Measurements from ENCODE around the gene LGALS4.
A peak's percentile ranks its signal among the peaks of the same experiment; 100 is the strongest.
"Not testable (repeated sequence)": the region's sequence is repeated elsewhere in the genome, so short reads cannot be mapped to it uniquely, and the experiment has no call there.

LGALS4 gene

DNA sequence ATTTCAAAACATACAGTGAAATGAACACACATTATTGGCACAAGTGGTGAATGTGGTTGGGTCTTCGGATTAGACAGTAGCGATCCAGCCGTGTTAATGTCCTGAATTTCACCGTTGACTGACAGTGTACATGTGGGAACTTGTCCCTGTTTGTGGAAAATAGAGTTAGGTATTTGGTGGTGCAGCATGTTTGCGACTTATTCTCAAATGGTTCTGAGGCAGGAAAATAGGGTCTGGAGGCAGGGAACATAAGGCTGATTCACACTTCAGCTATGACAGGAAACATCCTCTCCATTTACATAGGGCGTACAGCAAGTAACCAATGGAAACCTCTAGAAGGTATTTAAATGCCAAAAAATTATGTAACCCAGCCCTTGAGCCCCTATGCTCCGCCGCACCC lies 19.6 kb downstream of the LGALS4 start:
- DNase-seq: no peak

DNA sequence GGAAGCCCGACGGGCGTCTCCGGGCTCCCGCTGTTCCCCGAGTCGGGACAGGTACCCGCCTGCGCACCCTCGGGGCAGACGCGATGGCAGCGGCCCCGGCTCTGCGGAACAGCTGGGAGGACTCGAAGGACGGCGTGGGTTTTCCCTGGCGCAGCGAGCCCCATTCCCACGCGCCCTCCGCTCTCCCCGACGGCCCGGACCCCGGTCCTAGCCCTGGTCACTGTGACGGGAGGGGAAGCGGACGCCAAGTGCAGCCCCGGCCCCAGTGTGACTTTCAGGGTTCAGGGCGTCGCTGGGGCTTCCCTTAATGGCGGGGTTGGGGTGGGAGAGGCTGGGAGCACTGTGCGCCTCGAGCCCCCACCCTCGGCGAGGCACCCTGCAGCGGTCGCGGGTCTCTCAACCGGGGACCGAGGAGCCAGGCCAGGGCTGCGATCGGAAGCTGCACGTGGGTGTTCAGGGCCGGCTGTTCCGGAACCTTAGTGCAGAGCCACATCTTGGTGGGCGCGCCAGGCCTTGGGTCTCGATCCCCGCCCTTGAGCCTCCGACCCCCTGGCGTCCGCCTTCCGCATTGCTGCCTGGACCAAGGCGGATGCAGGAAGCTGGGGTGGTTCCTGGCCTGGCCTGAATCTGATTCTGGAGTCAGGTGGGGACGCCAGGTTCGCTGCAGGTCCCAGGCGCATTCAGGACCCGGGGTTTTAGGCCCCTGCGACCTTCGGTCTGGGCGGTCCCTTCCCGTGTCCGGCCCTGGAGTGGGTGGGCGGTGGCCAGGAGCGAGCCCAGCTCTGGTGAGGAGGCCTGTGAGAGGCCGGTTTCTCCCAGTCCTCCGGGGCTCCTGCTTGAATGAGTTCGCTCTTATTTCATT lies 20.3 kb downstream of the LGALS4 start:
- DNase-seq: peak; percentile 15

DNA sequence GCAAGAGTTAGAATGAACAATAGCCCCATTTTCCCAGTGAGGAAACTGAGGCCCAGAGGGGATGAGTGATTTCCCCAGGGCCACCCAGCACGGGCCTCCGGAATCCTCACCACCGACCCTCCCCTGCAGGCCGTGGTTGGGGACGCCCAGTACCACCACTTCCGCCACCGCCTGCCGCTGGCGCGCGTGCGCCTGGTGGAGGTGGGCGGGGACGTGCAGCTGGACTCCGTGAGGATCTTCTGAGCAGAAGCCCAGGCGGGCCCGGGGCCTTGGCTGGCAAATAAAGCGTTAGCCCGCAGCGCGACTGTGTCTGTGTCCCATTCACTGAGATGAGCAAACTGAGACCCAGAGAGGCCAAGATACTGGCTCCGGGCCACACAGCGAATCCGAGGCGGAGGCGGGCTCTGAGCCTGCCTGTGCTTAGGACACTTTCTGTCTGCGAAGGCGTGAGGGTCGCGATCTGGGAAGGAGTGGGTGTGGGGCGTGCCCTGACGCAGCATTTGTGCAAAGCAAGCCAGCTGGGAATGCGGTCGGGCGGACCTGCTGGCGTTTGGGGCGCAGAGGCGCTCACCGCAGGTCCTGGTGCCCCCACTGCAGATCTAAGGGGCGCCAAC lies 21.2 kb downstream of the LGALS4 start:
- DNase-seq: not testable (repeated sequence)

DNA sequence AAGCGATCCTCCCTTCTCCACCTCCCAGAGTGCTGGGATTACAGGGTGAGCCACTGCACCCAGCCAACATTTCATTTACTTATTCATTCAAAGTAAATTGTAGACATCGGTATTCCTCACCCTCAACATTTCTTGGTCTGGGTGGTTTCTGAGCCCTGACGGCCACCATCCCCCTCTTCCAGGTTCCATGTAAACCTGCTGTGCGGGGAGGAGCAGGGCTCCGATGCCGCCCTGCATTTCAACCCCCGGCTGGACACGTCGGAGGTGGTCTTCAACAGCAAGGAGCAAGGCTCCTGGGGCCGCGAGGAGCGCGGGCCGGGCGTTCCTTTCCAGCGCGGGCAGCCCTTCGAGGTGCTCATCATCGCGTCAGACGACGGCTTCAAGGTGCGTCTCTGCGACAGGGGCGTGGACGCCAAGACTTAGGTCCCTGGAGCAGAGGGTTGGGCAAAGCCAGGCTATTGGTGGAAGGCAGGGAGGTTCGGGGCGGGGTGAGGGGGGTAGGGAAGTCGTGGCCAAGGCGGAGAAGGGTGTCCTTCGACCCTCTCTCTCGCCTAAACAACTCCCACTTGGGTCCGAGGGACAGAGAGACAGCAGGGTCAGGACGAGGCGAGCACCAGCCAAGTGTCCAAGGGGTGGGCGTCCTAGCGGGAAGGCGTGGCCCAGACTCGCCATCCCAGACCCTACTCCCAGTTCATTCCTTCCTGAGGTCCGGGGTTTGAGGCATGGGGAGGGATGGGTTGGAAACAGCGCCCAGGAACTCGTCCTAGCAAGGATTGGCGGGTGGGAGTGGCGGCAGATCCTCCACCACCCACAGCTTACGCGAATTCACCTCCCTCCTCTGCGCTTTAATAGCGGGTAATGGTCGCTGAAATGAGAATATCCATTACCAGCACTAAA lies 22.0 kb downstream of the LGALS4 start:
- not testable (repeated sequence) for DNase-seq

DNA sequence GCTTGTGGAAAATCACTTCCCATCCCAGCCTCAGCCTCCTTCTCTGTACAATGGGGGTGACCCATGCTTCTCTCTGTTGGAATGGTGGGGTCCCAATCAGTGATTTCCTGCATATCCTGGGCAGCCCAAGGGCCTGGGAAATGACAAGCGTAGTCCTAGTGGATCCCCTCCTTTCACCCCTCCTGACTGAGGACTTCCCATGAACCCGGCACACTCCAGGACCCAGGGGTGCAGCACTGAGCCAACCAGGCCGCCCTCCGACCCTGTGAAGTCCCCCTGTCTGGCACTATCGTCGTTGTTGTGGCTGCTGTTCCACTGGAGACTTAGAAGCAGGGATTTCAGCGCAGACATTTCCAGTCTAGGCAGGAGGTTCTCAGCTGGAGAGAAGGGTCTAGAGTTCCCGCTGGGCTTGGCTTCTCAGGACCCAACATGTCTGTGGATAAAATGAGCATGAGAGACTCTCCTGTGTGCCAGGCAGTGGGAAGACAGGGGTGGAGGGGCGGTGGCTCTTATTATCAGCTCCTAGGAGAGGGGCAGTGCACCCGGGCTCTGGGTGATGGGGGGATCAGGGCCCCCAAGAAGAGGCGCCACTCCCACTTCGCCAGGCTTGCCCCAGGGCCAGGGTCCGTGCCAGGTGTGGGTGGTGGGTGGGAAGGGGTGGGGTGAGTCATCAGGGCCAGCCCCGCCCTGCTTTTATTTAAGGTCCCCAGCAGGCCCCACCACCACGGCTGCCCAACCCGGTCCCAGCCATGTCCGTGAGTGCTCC lies 24.1 kb downstream of the LGALS4 start, which contains the start of gene LGALS7B:
Gene LGALS7B (plus strand): TSS at position 723 of the 766 bp plus-strand sequence. CDS start 27 bp downstream, at position 750.
- DNase-seq: no peak

DNA sequence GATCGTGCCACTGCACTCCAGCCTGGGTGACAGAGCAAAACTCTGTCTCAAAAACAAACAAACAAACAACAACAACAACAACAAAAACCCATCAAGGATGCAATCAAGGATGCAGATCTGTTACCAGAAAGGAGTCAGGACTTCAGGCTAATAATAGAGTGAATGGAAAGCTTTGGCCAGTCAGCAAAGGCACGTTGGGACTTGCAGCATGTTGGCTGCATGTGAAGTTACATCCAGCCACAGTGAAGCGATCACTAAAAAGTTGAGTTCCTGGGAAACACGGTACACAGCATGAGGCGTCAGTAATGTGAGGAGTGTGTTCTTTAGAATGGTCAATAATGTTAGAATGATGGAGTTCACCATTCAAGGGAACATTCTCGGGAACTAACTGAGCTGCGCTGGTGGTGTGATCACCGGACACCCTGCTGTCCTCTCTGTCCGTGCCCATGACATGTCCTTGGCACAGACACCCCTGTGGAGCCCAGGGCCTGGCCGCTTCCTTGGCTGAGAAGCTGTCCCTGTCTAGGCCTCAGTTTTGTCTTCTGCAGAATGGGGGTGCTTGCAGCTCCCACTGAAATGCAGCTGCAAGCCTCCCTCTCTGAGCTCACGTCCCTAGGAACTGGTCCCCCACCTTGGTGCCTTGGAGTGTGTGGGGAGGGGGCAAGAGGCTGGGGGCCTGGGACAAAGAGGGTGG lies 26.0 kb downstream of the LGALS4 start:
- no peak for DNase-seq

DNA sequence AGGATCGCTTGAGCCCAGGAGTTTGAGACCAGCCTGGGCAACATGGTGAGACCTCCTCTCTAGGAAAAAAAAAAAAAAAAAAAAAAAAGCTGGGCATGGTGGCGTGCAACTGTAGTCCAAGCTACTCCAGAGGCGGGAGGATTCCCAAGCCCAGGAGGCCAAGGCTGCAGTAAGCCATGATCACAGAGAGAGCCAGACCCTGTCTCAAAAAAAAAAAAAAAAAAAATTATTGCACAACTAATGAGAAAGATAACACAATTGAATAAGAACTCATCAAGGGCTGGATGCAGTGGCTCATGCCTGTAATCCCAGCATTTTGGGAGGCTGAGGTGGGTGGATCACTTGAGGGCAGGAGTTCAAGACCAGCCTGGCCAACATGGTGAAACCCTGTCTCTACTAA lies 26.7 kb downstream of the LGALS4 start:
- DNase-seq: not testable (repeated sequence)

DNA sequence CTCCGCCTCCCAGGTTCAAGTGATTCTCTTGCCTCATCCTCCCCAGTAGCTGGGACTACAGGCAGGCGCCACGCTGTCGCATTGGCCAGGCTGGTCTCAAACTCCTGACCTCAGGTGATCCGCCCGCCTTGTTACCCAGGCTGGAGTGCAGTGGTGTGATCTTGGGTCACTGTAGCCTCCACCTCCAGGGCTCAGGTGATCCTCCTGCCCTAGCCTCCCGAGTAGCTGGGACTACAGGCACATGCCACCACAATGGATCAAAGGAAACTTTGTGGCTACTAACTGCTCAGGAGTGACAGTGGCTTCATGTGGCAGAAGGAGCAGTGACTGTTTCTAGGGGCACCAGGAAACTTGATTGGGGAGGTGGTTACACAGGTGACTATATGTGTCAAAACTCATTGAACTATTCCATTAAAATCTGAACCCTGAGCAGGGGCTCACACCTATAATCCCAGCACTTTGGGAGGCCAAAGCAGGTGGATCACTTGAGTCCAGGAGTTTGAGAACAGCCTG lies 27.5 kb downstream of the LGALS4 start:
- DNase-seq: no peak

DNA sequence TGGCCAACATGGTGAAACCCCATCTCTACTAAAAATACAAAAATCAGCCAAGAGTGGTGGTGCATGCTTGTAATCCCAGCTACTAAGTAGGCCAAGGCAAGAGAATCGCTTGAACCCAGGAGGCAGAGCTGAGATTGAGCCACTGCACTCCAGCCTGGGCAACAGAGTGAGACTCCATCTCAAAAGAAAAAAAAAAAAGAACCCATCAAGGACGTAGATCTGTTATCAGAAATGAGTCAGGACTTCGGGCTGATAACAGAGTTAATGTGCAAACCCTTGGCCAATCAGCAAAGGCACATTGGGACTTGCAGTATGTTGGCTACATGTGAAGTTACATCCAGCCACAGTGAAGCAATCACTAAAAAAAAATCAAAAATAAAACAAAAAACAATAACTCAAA lies 28.5 kb downstream of the LGALS4 start:
- no peak for DNase-seq

DNA sequence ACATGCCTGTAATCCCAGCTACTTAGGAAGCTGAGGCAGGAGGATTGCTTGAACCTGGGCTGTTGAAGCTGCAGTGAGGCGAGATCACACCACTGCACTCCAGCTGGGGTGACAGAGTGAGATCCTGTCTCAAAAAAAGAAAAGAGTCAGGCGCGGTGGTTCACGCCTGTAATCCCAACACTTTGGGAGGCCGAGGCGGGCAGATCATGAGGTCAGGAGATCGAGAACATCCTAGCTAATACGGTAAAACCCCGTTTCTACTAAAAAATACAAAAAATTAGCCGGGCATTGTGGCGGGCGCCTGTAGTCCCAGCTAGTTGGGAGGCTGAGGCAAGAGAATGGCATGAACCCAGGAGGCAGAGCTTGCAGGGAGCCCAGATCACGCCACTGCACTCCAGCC lies 30.5 kb downstream of the LGALS4 start:
- DNase-seq: not testable (repeated sequence)

DNA sequence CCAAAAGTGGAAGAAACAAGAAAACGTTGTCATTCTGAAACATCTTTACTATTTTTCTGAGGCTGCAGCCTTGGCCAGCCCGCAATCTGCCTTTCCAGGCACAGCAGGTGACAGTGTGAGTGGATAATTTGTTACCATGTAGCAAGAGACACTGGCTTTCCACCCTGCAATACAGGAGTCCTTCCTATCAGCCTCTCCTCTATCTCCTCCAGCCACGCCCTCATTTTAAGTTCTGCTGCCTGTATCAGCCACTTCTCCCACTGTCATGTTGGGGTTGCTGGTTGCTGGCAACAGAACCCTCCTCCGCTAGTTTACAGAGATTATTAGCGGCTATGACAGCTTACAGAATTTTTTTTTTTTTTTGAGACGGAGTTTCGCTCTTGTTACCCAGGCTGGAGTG lies 31.7 kb downstream of the LGALS4 start:
- DNase-seq: no peak

DNA sequence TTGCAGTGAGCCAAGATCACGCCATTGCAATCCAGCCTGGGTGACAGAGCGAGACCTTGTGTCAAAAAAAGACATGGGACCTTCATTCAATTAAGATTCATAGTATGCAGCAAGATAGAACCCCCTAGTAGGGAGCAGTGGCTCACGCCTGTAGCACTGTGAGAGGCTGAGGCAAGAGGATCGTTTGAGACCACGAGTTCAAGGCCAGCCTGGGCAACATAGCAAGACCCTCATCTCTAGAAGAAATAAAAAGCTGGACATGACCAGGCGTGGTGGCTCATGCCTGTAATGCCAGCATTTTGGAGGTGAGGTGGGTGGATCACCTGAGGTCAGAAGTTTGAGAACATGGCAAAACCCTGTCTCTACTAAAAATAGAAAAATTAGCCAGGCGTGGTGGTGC lies 32.3 kb downstream of the LGALS4 start:
- DNase-seq: no peak

DNA sequence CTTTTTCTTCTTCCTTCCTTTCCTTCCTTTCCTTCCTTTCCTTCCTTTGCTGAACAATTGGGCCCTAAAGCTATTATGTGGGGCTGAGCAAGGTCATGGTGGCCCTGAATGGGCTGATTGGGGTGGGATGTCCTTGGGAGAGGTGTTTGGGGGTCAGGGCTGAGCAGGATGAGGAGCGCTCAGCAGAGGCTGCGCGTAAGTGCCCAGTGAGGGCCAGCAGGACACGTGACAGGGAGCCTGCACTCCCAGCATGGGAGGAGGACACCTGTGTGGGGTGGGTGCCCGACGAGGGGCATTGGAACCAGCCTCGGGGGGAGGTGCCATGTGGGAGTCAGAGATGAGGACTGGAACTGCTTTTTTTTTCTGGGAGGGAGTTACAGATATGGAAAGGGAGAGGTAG lies 34.0 kb downstream of the LGALS4 start:
- DNase-seq: no peak

DNA sequence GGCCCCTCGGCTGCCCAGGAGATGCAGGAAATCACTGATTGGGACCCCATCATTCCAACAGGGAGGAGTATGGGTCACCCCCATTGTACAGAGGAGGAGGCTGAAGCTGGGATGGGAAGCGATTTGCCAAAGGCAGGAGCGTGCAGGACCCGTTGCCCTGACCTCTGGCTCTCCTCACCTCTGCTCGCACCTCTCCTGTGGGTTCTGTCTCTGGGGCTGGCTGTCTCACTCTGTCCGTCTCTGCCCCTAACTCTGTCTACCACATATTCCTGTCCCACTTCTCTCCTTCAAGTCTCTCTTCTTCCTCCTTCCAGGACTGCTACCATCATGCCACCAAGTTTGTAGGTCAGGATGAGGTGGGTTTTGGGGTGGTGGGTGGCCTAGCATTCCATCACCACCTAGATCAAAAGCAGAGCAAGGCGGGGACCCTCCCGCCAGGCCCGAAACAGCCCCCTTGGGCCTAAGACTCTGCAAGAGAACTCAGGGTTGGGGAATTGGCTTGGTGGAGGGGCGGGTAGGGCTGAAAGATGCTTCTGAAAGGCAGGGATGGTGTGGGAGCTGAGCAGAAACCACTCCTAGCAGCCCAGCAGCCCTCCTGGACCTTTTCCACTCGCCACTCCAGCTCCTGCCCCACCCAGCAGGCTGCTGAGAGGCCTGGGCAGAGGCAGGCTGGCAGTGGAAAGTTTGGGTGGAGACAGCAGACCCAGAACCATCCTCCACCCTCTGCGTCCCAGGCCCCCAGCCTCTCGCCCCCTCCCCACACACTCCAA lies 38.4 kb downstream of the LGALS4 start:
- DNase-seq: no peak

DNA sequence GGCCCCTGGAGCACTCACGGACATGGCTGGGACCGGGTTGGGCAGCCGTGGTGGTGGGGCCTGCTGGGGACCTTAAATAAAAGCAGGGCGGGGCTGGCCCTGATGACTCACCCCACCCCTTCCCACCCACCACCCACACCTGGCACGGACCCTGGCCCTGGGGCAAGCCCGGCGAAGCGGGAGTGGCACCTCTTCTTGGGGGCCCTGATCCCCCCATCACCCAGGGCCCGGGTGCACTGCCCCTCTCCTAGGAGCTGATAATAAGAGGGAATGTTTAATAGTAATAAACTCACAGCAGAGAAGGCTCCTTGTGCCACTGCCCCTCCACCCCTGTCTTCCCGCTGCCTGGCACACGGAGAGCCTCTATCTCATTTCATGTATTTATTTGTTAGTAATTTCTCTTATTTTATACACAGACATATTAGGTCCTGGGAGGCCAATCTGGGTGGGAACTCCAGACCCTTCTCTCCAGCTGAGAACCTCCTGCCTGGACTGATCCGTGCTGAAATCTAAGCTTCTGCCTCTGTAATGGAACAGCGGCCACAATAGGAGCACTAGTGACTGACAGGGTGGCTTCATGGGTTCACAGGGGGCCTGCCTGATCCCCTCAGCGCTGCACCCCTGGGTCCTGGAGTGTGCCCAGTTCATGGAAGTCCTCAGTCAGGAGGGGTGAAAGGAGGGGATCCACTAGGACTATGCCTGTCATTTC lies 39.1 kb downstream of the LGALS4 start, which contains the start of gene LGALS7:
Gene LGALS7 (minus strand): TSS at position 49 of the 709 bp plus-strand sequence. CDS start 25 bp downstream, at position 24.
- no peak for DNase-seq

DNA sequence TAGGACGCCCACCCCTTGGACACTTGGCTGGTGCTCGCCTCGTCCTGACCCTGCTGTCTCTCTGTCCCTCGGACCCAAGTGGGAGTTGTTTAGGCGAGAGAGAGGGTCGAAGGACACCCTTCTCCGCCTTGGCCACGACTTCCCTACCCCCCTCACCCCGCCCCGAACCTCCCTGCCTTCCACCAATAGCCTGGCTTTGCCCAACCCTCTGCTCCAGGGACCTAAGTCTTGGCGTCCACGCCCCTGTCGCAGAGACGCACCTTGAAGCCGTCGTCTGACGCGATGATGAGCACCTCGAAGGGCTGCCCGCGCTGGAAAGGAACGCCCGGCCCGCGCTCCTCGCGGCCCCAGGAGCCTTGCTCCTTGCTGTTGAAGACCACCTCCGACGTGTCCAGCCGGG lies 41.2 kb downstream of the LGALS4 start:
- not testable (repeated sequence) for DNase-seq

DNA sequence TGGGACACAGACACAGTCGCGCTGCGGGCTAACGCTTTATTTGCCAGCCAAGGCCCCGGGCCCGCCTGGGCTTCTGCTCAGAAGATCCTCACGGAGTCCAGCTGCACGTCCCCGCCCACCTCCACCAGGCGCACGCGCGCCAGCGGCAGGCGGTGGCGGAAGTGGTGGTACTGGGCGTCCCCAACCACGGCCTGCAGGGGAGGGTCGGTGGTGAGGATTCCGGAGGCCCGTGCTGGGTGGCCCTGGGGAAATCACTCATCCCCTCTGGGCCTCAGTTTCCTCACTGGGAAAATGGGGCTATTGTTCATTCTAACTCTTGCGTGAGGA lies 41.8 kb downstream of the LGALS4 start:
- not testable (repeated sequence) for DNase-seq

DNA sequence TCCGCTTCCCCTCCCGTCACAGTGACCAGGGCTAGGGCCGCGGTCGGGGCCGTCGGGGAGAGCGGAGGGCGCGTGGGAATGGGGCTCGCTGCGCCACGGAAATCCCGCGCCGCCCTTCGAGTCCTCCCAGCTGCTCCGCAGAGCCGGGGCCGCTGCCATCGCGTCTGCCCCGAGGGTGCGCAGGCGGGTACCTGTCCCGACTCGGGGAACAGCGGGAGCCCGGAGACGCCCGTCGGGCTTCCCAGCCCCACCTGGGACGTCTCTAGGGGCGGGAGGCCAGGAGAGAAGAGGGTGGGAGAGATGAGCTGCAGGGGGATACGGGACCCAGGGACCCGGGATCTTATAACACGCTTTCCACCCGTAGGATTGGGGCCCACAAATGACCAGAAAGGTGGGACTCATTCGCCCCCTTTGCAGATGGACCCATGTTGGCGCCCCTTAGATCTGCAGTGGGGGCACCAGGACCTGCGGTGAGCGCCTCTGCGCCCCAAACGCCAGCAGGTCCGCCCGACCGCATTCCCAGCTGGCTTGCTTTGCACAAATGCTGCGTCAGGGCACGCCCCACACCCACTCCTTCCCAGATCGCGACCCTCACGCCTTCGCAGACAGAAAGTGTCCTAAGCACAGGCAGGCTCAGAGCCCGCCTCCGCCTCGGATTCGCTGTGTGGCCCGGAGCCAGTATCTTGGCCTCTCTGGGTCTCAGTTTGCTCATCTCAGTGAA lies 42.4 kb downstream of the LGALS4 start:
- not testable (repeated sequence) for DNase-seq

DNA sequence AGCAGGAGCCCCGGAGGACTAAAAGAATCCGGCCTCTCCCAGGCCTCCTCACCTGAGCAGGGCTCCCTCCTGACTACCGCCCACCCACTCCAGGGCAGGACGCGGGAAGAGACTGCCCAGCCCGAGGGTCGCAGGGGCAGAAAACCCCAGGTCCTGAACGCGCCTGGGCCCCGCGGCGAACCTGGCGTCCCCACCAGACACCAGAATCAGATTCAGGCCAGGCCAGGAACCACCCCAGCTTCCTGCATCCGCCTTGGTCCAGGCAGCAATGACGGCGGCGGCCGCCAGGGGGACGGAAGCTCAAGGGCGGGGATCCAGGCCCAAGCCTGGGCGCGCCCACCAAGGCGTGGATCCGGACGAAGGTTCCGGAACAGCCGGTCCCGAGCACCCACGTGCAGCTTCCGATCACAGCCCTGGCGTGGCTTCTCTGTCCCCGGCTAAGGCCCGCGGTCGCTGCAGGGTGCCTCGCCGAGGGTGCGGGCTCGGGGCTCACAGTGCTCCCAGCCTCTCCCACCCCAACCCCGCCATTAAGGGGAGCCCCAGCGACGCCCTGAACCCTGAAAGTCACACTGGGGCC lies 43.0 kb downstream of the LGALS4 start:
- peak; percentile 90 for DNase-seq
